Right ventricle myocardium superior (tissue), 1 donor: ENCODE measurements around the gene HOXD13. TPM values are rescaled to one million over a fixed set of nuclear protein-coding genes. Genes with fewer than 3 reads are reported as not detected.

Source experiments
- ATAC-seq: fragments of 200-7000 bp; cut with Tn5 transposase; one replicate; pipeline ENCODE4 v1.9.1; 2020; ENCODE audit warnings: mild to moderate bottlenecking; ENCODE audit not compliant: poor library complexity
- DNase-seq: peaks from one replicate; pipeline ENCODE4 v3.0.0-alpha.2; 2020
- intact Hi-C: fragments of 100-400 bp; cut with DNase I; formaldehyde crosslinking; loops from one replicate; pipeline ENCODE4 v1.11.2; 2022
- total RNA-seq: library from RNA; stranded (reverse); fragmentation: NEBNext Ultra II Directional; extraction: Animal tissue kit (Norgen Biotek cat#: 25700); gene quantifications from one replicate; pipeline ENCODE4 v1.2.1, GENCODE V29; 2021
- donor health status: DM: no; HTN: yes; CAD: no; lungs with severe emphysema.

The HOXD13 gene
- total RNA-seq, 1 donor from 2014 or later: not detected

- intact Hi-C loops: loop anchor here (5.0 kb wide), 1 partner anchor 403 kb away; no protein-coding TSS in a partner anchor
- no peak for ATAC-seq
- no peak for DNase-seq
Measured at GRCh38 chr2:176089843-176090395, 2.6 kb upstream of the HOXD13 start.

- DNase-seq (no peak), ATAC-seq (no peak)
- intact Hi-C loops: no loop called here
Measured at GRCh38 chr2:176090862-176091261, 1.7 kb upstream of the HOXD13 start.

- no peak for DNase-seq
Measured at GRCh38 chr2:176091329-176092258, 927 bp upstream of the HOXD13 start.

GRCh38 chr2:176093145-176093897 is 800 bp downstream of the HOXD13 start:
- intact Hi-C loops: no loop called here
- no peak for ATAC-seq
- DNase-seq: no peak

More at GRCh38 chr2:176091329-176092258, 927 bp upstream of the HOXD13 start:
- ATAC-seq: no peak
- intact Hi-C loops: no loop called here

GRCh38 chr2:176093898-176094249 is 1.4 kb downstream of the HOXD13 start:
- intact Hi-C loops: no loop called here
- ATAC-seq: no peak
- no peak for DNase-seq

- ATAC-seq (no peak), DNase-seq (no peak)
- intact Hi-C loops: no loop called here
Measured at GRCh38 chr2:176094349-176094748, 1.8 kb downstream of the HOXD13 start.

- ATAC-seq: no peak
- intact Hi-C loops: loop anchor here (5.0 kb wide), 1 partner anchor 728 kb away; no protein-coding TSS in a partner anchor
- no peak for DNase-seq
Measured at GRCh38 chr2:176095421-176095820, 2.9 kb downstream of the HOXD13 start.

- intact Hi-C loops: loop anchor here (5.0 kb wide), 1 partner anchor 729 kb away; no protein-coding TSS in a partner anchor
- ATAC-seq (no peak), DNase-seq (no peak)
Measured at GRCh38 chr2:176096243-176096985, 3.9 kb downstream of the HOXD13 start.

- DNase-seq (peak; percentile 72), ATAC-seq (peak; percentile 94)
- intact Hi-C loops: loop anchor here (5.0 kb wide), 1 partner anchor 730 kb away; no protein-coding TSS in a partner anchor
Measured at GRCh38 chr2:176096986-176097819, 4.7 kb downstream of the HOXD13 start.

- DNase-seq (no peak), ATAC-seq (no peak)
- intact Hi-C loops: loop anchor here (5.0 kb wide), 1 partner anchor 731 kb away; no protein-coding TSS in a partner anchor
Measured at GRCh38 chr2:176097820-176098365, 5.4 kb downstream of the HOXD13 start.

GRCh38 chr2:176098366-176099158 is 6.0 kb downstream of the HOXD13 start:
- no peak for DNase-seq
- peak; percentile 10 for ATAC-seq

GRCh38 chr2:176099159-176099727 is 6.7 kb downstream of the HOXD13 start:
- no peak for DNase-seq
- ATAC-seq: no peak
- intact Hi-C loops: loop anchor here (5.0 kb wide), 1 partner anchor 732 kb away; no protein-coding TSS in a partner anchor

More at GRCh38 chr2:176098366-176099158, 6.0 kb downstream of the HOXD13 start:
- intact Hi-C loops: loop anchor here (5.0 kb wide), 1 partner anchor 731 kb away; no protein-coding TSS in a partner anchor

- intact Hi-C loops: loop anchor here (5.0 kb wide), 1 partner anchor 733 kb away; no protein-coding TSS in a partner anchor
- ATAC-seq (no peak), DNase-seq (no peak)
Measured at GRCh38 chr2:176099728-176100546, 7.4 kb downstream of the HOXD13 start, which contains the start of gene HOXD12. Gene HOXD12 (plus strand): TSS chr2:176099795. CDS start chr2:176099802, 7 bp downstream.

- intact Hi-C loops: no loop called here
- no peak for DNase-seq
Measured at GRCh38 chr2:176100547-176101140, 8.1 kb downstream of the HOXD13 start.

More at GRCh38 chr2:176100547-176101140, 8.1 kb downstream of the HOXD13 start:
- no peak for ATAC-seq
